B cell (primary cell): ENCODE results near the gene SYTL2. TPM values are rescaled to one million over a fixed set of nuclear protein-coding genes. Genes with fewer than 3 reads are reported as not detected.
"Not testable (repeated sequence)": the region's sequence is repeated elsewhere in the genome, so short reads cannot be mapped to it uniquely, and the experiment has no call there.

Source experiments
- ATAC-seq: fragments of 200-7000 bp; cut with Tn5 transposase; one replicate; pipeline ENCODE4 v1.10.0; 2021; ENCODE audit warnings: low read depth, mild to moderate bottlenecking, moderate number of reproducible peaks, moderate library complexity
- CTCF ChIA-PET: fragments of 350-600 bp; sonication (Branson Sonifier 250); formaldehyde crosslinking; loops from one replicate; lab custom pipeline; 2021; ENCODE audit warnings: antibody characterized with exemption, inconsistent platforms; lab: Charles Lee
- POLR2A ChIA-PET: fragments of 350-600 bp; sonication (Branson Sonifier 250); formaldehyde crosslinking; loops from one replicate; lab custom pipeline; 2021; ENCODE audit warnings: antibody characterized with exemption; lab: Charles Lee
- DNase-seq: peaks from one replicate; pipeline ENCODE4 v3.0.0; 2013
- H2AFZ ChIP-seq: 2 replicates; pipeline ENCODE4 v1.6.1; 2012; ENCODE audit warnings: mild to moderate bottlenecking, low read depth, low read length; ENCODE audit not compliant: insufficient read depth, poor library complexity, severe bottlenecking
- H3K27ac ChIP-seq, 2 donors: 1 replicate in 1 of 2; 2 replicates in 1 of 2; pipeline ENCODE4 v1.5.1; 2012 to 2013; ENCODE audit warnings: low read length in 2 of 2, mild to moderate bottlenecking in 2 of 2, moderate library complexity in 1 of 2
- H3K27me3 ChIP-seq, 4 experiments: fragments of 200-600 bp in 1 of 4; sonication (generic) in 1 of 4; replicated peaks in 1 of 4; 1 replicate in 2 of 4; 2 replicates in 2 of 4; pipeline versions ENCODE4 v1.6.1 to v1.7.0; 2013 to 2016; ENCODE audit warnings: low read length in 3 of 4, mild to moderate bottlenecking in 2 of 4, mixed read lengths in 1 of 4, moderate library complexity in 1 of 4; ENCODE audit not compliant: insufficient read depth in 4 of 4, control insufficient read depth in 3 of 4; ENCODE audit errors: control extremely low read depth in 1 of 4
- H3K36me3 ChIP-seq, 2 experiments: replicated peaks in 1 of 2; 1 replicate in 1 of 2; 2 replicates in 1 of 2; pipeline versions ENCODE4 v1.6.1 to v1.7.1; 2013; ENCODE audit warnings: low read length in 1 of 2; ENCODE audit not compliant: insufficient read depth in 2 of 2, control insufficient read depth in 1 of 2; ENCODE audit errors: control extremely low read depth in 1 of 2, extremely low read depth in 1 of 2
- H3K4me1 ChIP-seq, 2 donors: fragments of 200-600 bp in 1 of 2; sonication (generic) in 1 of 2; 1 replicate in 1 of 2; 2 replicates in 1 of 2; pipeline versions ENCODE4 v1.5.1 to v1.6.1; 2013 to 2017; ENCODE audit warnings: low read length in 2 of 2; ENCODE audit not compliant: control insufficient read depth in 2 of 2, insufficient read depth in 2 of 2
- H3K4me2 ChIP-seq: replicated peaks from 2 replicates; pipeline ENCODE3; 2012; ENCODE audit warnings: mild to moderate bottlenecking, low read depth, low read length; ENCODE audit not compliant: poor library complexity, severe bottlenecking
- H3K4me3 ChIP-seq, 5 experiments: fragments of 200-600 bp in 1 of 5; sonication (generic) in 1 of 5; 1 replicate in 3 of 5; 2 replicates in 2 of 5; pipeline versions ENCODE4 v1.5.1 to v1.7.0; 2011 to 2016; ENCODE audit warnings: low read length in 4 of 5, mild to moderate bottlenecking in 4 of 5, low read depth in 2 of 5, control low read depth in 1 of 5, moderate library complexity in 1 of 5; ENCODE audit not compliant: insufficient read depth in 1 of 5; ENCODE audit errors: control extremely low read depth in 1 of 5, extremely low read depth in 1 of 5
- H3K79me2 ChIP-seq: fragments of 200-600 bp; sonication (generic); one replicate; pipeline ENCODE4 v1.6.0; 2016; ENCODE audit warnings: low read length; ENCODE audit not compliant: control insufficient read depth, insufficient read depth
- H3K9ac ChIP-seq: fragments of 200-600 bp; sonication (generic); 2 replicates; pipeline ENCODE4 v1.6.1; 2017; ENCODE audit warnings: mild to moderate bottlenecking, low read length, moderate library complexity
- H3K9me3 ChIP-seq, 3 donors: one replicate each; pipeline versions ENCODE4 v1.6.1 to v1.7.1; 2013; ENCODE audit warnings: low read length in 2 of 3; ENCODE audit not compliant: control insufficient read depth in 2 of 3, insufficient read depth in 1 of 3; ENCODE audit errors: control extremely low read depth in 1 of 3
- H4K20me1 ChIP-seq: 2 replicates; pipeline ENCODE4 v1.6.0; 2012; ENCODE audit warnings: mild to moderate bottlenecking, low read length; ENCODE audit not compliant: insufficient read depth, control insufficient read depth, poor library complexity, severe bottlenecking
- H3K27ac Mint-ChIP-seq: one replicate; pipeline ENCODE4 v1.8.0; 2021; ENCODE audit warnings: mixed read lengths
- H3K27me3 Mint-ChIP-seq: one replicate; pipeline ENCODE4 v1.8.0; 2021; ENCODE audit warnings: mixed read lengths
- H3K4me1 Mint-ChIP-seq: one replicate; pipeline ENCODE4 v1.8.0; 2021; ENCODE audit warnings: mixed read lengths
- H3K4me3 Mint-ChIP-seq: one replicate; pipeline ENCODE4 v1.8.0; 2021; ENCODE audit warnings: mixed read lengths
- H3K9me3 Mint-ChIP-seq: one replicate; pipeline ENCODE4 v1.8.0; 2022; ENCODE audit warnings: mixed read lengths; ENCODE audit not compliant: insufficient read depth
- WGBS: methylation state at CpG from one replicate; pipeline ENCODE4 v1.1.5; 2013; ENCODE audit warnings: missing lambda C conversion rate; ENCODE audit not compliant: insufficient coverage; 5-methylcytosine and 5-hydroxymethylcytosine counted together
- intact Hi-C: fragments of 100-400 bp; cut with micrococcal nuclease; formaldehyde crosslinking; loops from one replicate; pipeline ENCODE4 v1.10.0; 2022
- polyA plus RNA-seq: library from polyadenylated mRNA; depleted of rRNA; stranded (reverse); fragments of >200 nt; gene quantifications from 2 replicates; pipeline ENCODE4 v1.2.3, GENCODE V29; 2012
- total RNA-seq, 2 donors: library from RNA; stranded (reverse); fragments of 120-200 nt in 1 of 2; gene quantifications; 1 replicate in 1 of 2; 2 replicates in 1 of 2; pipeline versions ENCODE4 v1.2.3 to v1.2.4, GENCODE V29; 2013 to 2022

The SYTL2 gene
- total and polyA plus RNA-seq, 2 donors (not counting 1 experiment from before 2014, with no cell fraction given) = 0.86 to 2.9 TPM

DNA sequence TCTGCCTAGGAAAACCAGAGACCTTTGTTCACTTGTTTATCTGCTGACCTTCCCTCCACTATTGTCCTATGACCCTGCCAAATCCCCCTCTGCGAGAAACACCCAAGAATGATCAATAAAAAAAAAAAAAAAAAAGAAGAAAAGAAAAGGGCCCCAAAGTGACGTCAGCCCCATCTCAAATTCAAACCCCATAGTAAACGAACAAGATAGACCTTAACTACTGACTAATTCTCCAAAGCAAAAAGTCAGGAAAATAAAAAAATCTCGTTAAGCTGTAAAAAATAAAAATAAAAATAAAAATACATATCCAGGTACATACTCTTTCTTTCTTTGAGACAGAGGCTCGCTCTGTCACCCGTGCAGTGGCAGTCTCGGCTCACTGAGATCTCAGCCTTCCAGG, 42.6 kb upstream of the SYTL2 start:
- H3K4me2 ChIP-seq, H3K27me3 Mint-ChIP-seq, H3K27ac ChIP-seq, H3K79me2 ChIP-seq, H3K4me3 Mint-ChIP-seq, H3K36me3 ChIP-seq, H3K27ac Mint-ChIP-seq, H3K9me3 ChIP-seq, H3K9ac ChIP-seq, DNase-seq, H2AFZ ChIP-seq, H3K27me3 ChIP-seq, POLR2A ChIA-PET, H3K9me3 Mint-ChIP-seq, H4K20me1 ChIP-seq, ATAC-seq, H3K4me3 ChIP-seq: not testable (repeated sequence)
- intact Hi-C loops = loop anchor here (10.0 kb wide), 1 partner anchor 341 kb away; no protein-coding TSS in a partner anchor
- no CpG with 5 or more reads among the region's 7 CpGs for WGBS
- peaks cover 12% of the 10 kb centered on the region for H3K4me1 Mint-ChIP-seq
- peaks cover 3 to 11% of the 10 kb centered on the region in 2 donors for H3K4me1 ChIP-seq
- CTCF ChIA-PET = interaction anchor here (0.6 to 2.7 kb wide), 4 partner anchors 10 to 438 kb away, joined by 3 to 23 read pairs (median 8); no protein-coding TSS in a partner anchor

DNA sequence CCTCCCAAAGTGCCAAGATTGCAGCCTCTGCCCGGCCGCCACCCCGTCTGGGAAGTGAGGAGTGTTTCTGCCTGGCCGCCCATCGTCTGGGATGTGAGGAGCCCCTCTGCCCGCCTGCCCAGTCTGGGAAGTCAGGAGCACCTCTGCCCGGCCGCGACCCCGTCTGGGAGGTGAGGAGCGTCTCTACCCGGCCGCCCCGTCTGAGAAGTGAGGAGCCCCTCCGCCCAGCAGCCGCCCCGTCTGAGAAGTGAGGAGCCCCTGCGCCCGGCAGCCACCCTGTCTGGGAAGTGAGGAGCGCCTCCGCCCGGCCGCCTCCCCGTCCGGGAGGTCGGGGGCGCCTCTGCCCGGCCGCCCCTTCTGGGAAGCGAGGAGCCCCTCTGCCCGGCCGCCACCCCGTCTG, 41.8 kb upstream of the SYTL2 start:
- H3K27me3 ChIP-seq, H3K36me3 ChIP-seq, ATAC-seq, H3K4me3 Mint-ChIP-seq, H2AFZ ChIP-seq, H3K9me3 Mint-ChIP-seq, H3K4me2 ChIP-seq, H3K27me3 Mint-ChIP-seq, H3K27ac ChIP-seq, H3K9me3 ChIP-seq, H4K20me1 ChIP-seq, H3K4me3 ChIP-seq, POLR2A ChIA-PET, H3K27ac Mint-ChIP-seq, H3K9ac ChIP-seq, DNase-seq, H3K79me2 ChIP-seq: not testable (repeated sequence)
- intact Hi-C loops = loop anchor here (10.0 kb wide), 1 partner anchor 342 kb away; no protein-coding TSS in a partner anchor
- CTCF ChIA-PET = interaction anchor here (1.2 kb wide), 1 partner anchor 436 kb away, joined by 3 read pairs; no protein-coding TSS in a partner anchor
- H3K4me1 ChIP-seq = peaks cover 3 to 11% of the 10 kb centered on the region in 2 donors
- WGBS = 99% methylated on average over 30 of the region's 33 CpGs
- H3K4me1 Mint-ChIP-seq = peaks cover 12% of the 10 kb centered on the region
